HL-60 (cell line): Measurements from ENCODE around the gene EPN2.

Experiments used
- GABPA ChIP-seq: IDR thresholded peaks from 2 replicates; pipeline ENCODE4 v1.6.1; 2012; ENCODE audit warnings: low read depth
- POLR2AphosphoS5 ChIP-seq: IDR thresholded peaks from 2 replicates; pipeline ENCODE4 v1.6.1; 2012; ENCODE audit warnings: low read depth
- TF ChIP-seq, protein P1 (sequence below): IDR thresholded peaks from one replicate; pipeline ENCODE4 v1.5.1; 2011; ENCODE audit warnings: low read length, control low read depth, inconsistent platforms; ENCODE audit not compliant: insufficient read depth

DNA sequence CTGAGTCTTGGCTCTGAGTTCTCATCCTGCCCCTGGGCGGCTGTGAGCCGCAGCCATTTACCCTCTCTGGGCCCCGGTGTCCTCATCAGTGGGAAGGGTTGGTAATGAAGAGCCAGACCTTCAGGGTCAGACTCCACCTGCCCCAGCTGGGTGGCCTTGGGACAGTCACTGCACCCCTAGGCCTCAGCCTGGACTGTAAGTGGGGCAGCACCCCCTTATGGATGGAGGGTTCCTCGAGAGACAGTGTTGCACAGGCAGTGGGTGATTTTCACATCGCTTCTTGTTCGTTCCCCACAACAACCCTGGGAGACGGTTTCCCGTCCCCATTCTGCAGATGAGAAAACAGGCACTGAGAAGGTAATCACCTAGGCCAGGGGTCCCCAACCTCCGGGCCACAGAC is 64.8 kb downstream of the EPN2 start:
- TF ChIP-seq, protein P1, sequence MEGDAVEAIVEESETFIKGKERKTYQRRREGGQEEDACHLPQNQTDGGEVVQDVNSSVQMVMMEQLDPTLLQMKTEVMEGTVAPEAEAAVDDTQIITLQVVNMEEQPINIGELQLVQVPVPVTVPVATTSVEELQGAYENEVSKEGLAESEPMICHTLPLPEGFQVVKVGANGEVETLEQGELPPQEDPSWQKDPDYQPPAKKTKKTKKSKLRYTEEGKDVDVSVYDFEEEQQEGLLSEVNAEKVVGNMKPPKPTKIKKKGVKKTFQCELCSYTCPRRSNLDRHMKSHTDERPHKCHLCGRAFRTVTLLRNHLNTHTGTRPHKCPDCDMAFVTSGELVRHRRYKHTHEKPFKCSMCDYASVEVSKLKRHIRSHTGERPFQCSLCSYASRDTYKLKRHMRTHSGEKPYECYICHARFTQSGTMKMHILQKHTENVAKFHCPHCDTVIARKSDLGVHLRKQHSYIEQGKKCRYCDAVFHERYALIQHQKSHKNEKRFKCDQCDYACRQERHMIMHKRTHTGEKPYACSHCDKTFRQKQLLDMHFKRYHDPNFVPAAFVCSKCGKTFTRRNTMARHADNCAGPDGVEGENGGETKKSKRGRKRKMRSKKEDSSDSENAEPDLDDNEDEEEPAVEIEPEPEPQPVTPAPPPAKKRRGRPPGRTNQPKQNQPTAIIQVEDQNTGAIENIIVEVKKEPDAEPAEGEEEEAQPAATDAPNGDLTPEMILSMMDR = no peak
- TF ChIP-seq POLR2AphosphoS5 = no peak
- no peak for TF ChIP-seq GABPA
